Adrenal gland (tissue), 12 donors: ENCODE data around the gene SFXN3. TPM values are rescaled to one million over a fixed set of nuclear protein-coding genes. Genes with fewer than 3 reads are reported as not detected.

Experiments used
- DNase-seq, 7 donors: peaks; one replicate each; pipeline ENCODE4 v3.0.0-alpha.2; 2019 to 2020
- H3K27ac ChIP-seq, 5 donors: fragments of 200-600 bp; sonication (generic) in 4 of 5; 1 replicate in 3 of 5; 2 replicates in 2 of 5; pipeline versions ENCODE4 v1.5.1 to v1.8.0; 2016 to 2020; ENCODE audit warnings: mild to moderate bottlenecking in 1 of 5
- H3K27me3 ChIP-seq: fragments of 200-600 bp; 2 replicates; pipeline ENCODE4 v1.8.0; 2021
- H3K36me3 ChIP-seq, 2 donors: fragments of 200-600 bp; replicated peaks in 1 of 2; 1 replicate in 1 of 2; 2 replicates in 1 of 2; pipeline versions ENCODE4 v1.5.1 to v1.8.0; 2018 to 2022
- H3K4me1 ChIP-seq, 2 donors: fragments of 200-600 bp; replicated peaks in 1 of 2; 1 replicate in 1 of 2; 2 replicates in 1 of 2; pipeline versions ENCODE4 v1.5.1 to v1.8.0; 2018 to 2021
- H3K4me3 ChIP-seq, 4 donors: fragments of 200-600 bp; sonication (generic) in 3 of 4; one replicate each; pipeline ENCODE4 v1.5.1; 2016 to 2018
- H3K9me3 ChIP-seq, 3 donors: fragments of 200-600 bp; sonication (generic) in 1 of 3; replicated peaks in 1 of 3; 1 replicate in 2 of 3; 2 replicates in 1 of 3; pipeline versions ENCODE4 v1.5.1 to v1.8.0; 2016 to 2021
- POLR2A ChIP-seq, 2 donors: fragments of 450-650 bp; IDR thresholded peaks; one replicate each; pipeline ENCODE4 v1.6.1; 2017; ENCODE audit warnings: antibody characterized with exemption in 2 of 2, mild to moderate bottlenecking in 2 of 2, moderate library complexity in 1 of 2
- WGBS, 4 donors: extraction: QIAGEN DNeasy Blood & Tissue Kit in 2 of 4; methylation state at CpG; one replicate each; pipeline versions ENCODE4 v1.1.5 to v1.1.7; 2013 to 2017; 5-methylcytosine and 5-hydroxymethylcytosine counted together
- intact Hi-C, 2 donors: fragments of 100-400 bp; cut with DNase I; formaldehyde crosslinking; loops; one replicate each; pipeline versions ENCODE4 v1.14.1 to v1.15.0; 2022 to 2023
- polyA plus RNA-seq, 3 donors: library from polyadenylated mRNA; stranded (reverse); fragments of 200-250 nt in 2 of 3; fragments of 350-450 nt in 1 of 3; fragmentation: Illumina TruSeq in 1 of 3; extraction: RNeasy Lipid Tissue Mini Kit (QIAGEN cat#74804) in 1 of 3; gene quantifications; one replicate each; pipeline ENCODE4 v1.2.3, GENCODE V29; 2013 to 2014
- total RNA-seq, 9 donors: library from RNA; depleted of rRNA in 4 of 9; stranded (reverse); fragments of >200 nt in 4 of 9; fragments of 120-200 nt in 1 of 9; fragmentation: NEBNext Ultra II Directional in 1 of 9; extraction: Animal tissue kit (Norgen Biotek cat#: 25700) in 1 of 9; gene quantifications; one replicate each; pipeline versions ENCODE4 v1.1.0 to v1.2.4, GENCODE V29; 2013 to 2023
- TF ChIP-seq, protein P1 (sequence below), 6 experiments: fragments of 450-650 bp in 4 of 6; fragments of 200-600 bp in 2 of 6; sonication (generic) in 1 of 6; IDR thresholded peaks; 1 replicate in 5 of 6; 2 replicates in 1 of 6; pipeline versions ENCODE4 v1.5.1 to v1.8.0; 2016 to 2021; ENCODE audit warnings: antibody characterized with exemption in 6 of 6, mild to moderate bottlenecking in 2 of 6, moderate library complexity in 1 of 6
- donor health status: healthy with polysubstance abuse.
- donor health status: Bipolar disorder and iron deficiency.
- donor health status: DM: yes; HTN: yes; CAD: no.
- donor health status: DM: no; HTN: no; CAD: no.
- donor health status: DM: no; HTN: no; CAD: no.
- donor health status: DM: yes; HTN: yes; CAD: no.

SFXN3 gene
- total and polyA plus RNA-seq, 12 donors: 20.4 to 54.0 (median 31.0) TPM

DNA sequence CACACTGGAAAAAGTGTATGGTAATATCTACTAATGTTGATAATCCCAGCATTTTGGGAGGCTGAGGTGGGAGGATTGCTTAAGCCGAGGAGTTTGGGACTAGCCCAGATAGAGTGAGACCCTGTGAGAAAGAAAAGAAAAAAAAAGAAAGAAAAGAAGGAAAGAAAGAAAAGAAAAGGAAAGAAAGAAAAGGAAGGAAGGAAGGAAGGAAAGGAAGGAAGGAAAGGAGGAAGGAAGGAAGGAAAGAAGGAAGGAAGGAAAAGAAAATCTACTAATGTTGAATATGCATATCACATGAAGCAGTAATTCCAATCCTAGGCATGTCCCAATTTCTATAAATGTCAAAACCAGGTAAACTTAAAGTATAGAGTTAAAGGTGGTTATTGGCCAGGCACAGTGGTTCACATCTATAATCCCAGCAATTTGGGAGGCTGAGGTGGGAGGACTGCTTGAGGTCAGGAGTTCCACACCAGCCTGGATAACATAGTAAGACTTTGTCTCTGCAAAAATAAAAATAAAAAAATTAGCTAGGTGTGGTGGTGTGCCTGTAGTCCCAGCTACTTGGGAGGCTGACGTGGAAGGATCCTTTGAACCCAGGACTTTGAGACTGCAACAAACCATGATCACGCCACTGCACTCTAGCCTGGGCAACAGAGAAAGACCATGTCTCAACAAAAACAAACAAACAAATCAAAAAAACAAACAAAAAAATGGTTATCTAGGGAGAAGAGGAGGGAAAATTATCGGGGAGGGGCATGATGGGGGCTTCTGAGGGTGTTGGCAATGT lies 25.5 kb downstream of the SFXN3 start:
- Histone ChIP-seq H3K27ac (no peak overlapping the region), H3K36me3 (no peaks in the 10 kb centered on the region), H3K4me3 (no peak overlapping the region), H3K27me3 (no peaks in the 10 kb centered on the region), H3K9me3 (no peaks in the 10 kb centered on the region), H3K4me1 (peaks cover 9 to 12% of the 10 kb centered on the region in 2 donors)
- TF ChIP-seq, protein P1, sequence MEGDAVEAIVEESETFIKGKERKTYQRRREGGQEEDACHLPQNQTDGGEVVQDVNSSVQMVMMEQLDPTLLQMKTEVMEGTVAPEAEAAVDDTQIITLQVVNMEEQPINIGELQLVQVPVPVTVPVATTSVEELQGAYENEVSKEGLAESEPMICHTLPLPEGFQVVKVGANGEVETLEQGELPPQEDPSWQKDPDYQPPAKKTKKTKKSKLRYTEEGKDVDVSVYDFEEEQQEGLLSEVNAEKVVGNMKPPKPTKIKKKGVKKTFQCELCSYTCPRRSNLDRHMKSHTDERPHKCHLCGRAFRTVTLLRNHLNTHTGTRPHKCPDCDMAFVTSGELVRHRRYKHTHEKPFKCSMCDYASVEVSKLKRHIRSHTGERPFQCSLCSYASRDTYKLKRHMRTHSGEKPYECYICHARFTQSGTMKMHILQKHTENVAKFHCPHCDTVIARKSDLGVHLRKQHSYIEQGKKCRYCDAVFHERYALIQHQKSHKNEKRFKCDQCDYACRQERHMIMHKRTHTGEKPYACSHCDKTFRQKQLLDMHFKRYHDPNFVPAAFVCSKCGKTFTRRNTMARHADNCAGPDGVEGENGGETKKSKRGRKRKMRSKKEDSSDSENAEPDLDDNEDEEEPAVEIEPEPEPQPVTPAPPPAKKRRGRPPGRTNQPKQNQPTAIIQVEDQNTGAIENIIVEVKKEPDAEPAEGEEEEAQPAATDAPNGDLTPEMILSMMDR (IDR thresholded peaks at IDR 0.05): no peak
- no peak for TF ChIP-seq POLR2A (IDR thresholded peaks at IDR 0.05)
- WGBS, 4 donors: 93 to 95% (median 94%) methylated on average over 4 of the region's 4 CpGs
- intact Hi-C loops: no loop called here
- DNase-seq: no peak

- Histone ChIP-seq H3K27me3 (peaks cover 16% of the 10 kb centered on the region), H3K4me1 (peaks cover 17 to 26% of the 10 kb centered on the region in 2 donors), H3K27ac (peak overlapping the region; percentile 91 to 99 (median 97)), H3K36me3 (no peaks in the 10 kb centered on the region), H3K9me3 (no peaks in the 10 kb centered on the region), H3K4me3 (peak overlapping the region; percentile 66 to 99 (median 84))
- 0 to 1% (median 0%) methylated on average over 36 to 37 of the region's 37 CpGs for WGBS, 4 donors
- TF ChIP-seq, protein P1 (IDR thresholded peaks at IDR 0.05): peak; percentile 75 to 86 (median 80)
- TF ChIP-seq POLR2A (IDR thresholded peaks at IDR 0.05): no peak
- intact Hi-C loops: no loop called here
- DNase-seq: peak; percentile 94 to 98 (median 96)
These were observed 29.3 kb downstream of the SFXN3 start for GRCh38 chr10:101060036-101060950.

GRCh38 chr10:101060951-101061623 lies 30.1 kb downstream of the SFXN3 start:
- Histone ChIP-seq H3K27ac (peak overlapping the region; percentile 91 to 99 (median 97)), H3K36me3 (no peaks in the 10 kb centered on the region), H3K4me3 (peak overlapping the region; percentile 66 to 99 (median 84)), H3K9me3 (no peaks in the 10 kb centered on the region), H3K27me3 (peaks cover 16% of the 10 kb centered on the region), H3K4me1 (peaks cover 17 to 31% of the 10 kb centered on the region in 2 donors)
- DNase-seq: peak; percentile 93 to 97 (median 96)
- WGBS, 4 donors: 3 to 29% (median 5%) methylated on average over 15 to 67 of the region's 67 CpGs
- intact Hi-C loops: no loop called here
- peak in 1 of 2 donors; percentile 37 for TF ChIP-seq POLR2A (IDR thresholded peaks at IDR 0.05)
- TF ChIP-seq, protein P1 (IDR thresholded peaks at IDR 0.05): no peak
